ENCODE results near the gene HECTD4. TPM values are rescaled to one million over a fixed set of nuclear protein-coding genes. Genes with fewer than 3 reads are reported as not detected.

The HECTD4 gene
- total RNA-seq, 2 donors from 2014 or later = 14.8 to 16.5 TPM

DNA sequence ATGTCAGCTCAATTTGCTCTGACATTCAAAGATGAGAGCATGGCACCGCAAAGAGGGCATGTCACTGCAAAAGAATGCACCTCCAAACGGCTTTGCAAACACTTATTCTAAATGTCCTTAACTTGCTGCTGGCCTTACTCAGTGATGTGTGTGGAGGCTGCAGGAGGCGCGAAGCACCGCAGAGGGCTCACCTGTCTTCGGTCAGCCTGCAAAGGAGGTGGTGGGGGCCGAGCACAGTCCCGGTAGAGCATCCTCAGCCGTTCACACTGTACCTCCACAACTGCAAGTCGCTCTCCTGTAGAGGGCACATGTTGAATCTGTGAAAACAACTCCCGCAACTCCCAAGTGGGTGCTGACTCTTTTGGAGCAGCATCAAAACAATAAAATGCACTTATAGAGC is 163.0 kb downstream of the HECTD4 start:
- H3K27me3 ChIP-seq = no peaks in the 10 kb centered on the region
- no peaks in the 10 kb centered on the region for H3K4me1 ChIP-seq
- no peak overlapping the region for H3K4me3 ChIP-seq
- no peak overlapping the region for H3K27ac ChIP-seq
- no peak for TF ChIP-seq CTCF (IDR thresholded peaks at IDR 0.05)
- DNase-seq (ENCODE audit: low spot score) = no peak
- H3K36me3 ChIP-seq = peaks cover 41% of the 10 kb centered on the region
- no peaks in the 10 kb centered on the region for H3K9me3 ChIP-seq

GRCh38 chr12:112218150-112218549 is 164.1 kb downstream of the HECTD4 start:
- no peaks in the 10 kb centered on the region for H3K9me3 ChIP-seq
- no peak for TF ChIP-seq CTCF (IDR thresholded peaks at IDR 0.05)
- no peak overlapping the region for H3K4me3 ChIP-seq
- no peak for DNase-seq (ENCODE audit: low spot score)
- no peaks in the 10 kb centered on the region for H3K27me3 ChIP-seq
- H3K36me3 ChIP-seq = peaks cover 44% of the 10 kb centered on the region
- no peak overlapping the region for H3K27ac ChIP-seq
- H3K4me1 ChIP-seq = no peaks in the 10 kb centered on the region

DNA sequence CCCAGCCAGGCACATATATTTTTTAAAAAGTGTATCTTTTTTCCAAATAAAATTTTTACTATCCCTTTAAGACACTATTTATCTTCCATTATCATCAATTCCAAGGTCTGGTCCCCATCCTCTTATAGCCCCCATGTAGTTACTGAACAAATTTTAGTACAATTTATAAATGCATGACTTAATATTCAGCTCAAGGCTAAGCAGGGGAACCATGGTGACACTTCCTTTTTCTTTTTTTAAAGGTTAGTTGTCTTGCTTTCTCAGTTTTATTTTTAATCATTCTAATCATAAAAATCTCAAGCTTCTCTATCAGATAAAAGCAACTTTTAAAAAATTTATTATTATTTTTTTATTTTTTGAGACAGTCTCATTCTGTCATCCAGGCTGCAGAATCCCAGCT is 164.6 kb downstream of the HECTD4 start:
- DNase-seq (ENCODE audit: low spot score) = no peak
- Histone ChIP-seq H3K4me3 (no peak overlapping the region), H3K27me3 (no peaks in the 10 kb centered on the region), H3K27ac (no peak overlapping the region), H3K4me1 (no peaks in the 10 kb centered on the region), H3K9me3 (no peaks in the 10 kb centered on the region), H3K36me3 (peaks cover 42% of the 10 kb centered on the region)
- no peak for TF ChIP-seq CTCF (IDR thresholded peaks at IDR 0.05)

DNA sequence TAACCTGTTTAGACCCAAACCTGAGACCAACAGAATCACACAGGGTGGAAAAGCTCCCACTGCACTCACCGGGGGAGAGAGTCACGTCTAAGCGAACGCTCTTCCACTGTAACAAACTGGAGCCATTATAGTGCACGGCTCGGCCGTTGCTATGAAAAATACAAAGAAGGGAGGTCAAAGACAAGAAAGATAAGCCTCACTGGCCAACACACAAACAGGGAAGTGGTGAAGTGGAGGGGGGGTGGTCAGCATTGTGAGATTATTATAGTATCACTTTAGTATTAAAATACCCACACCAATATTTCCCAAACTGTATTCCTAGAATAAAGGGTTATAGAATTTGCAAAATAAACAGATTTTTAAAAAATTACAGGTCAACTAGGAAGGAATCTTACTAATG is 166.0 kb downstream of the HECTD4 start:
- Histone ChIP-seq H3K4me3 (no peak overlapping the region), H3K27ac (no peak overlapping the region), H3K36me3 (peaks cover 50% of the 10 kb centered on the region), H3K27me3 (no peaks in the 10 kb centered on the region), H3K9me3 (no peaks in the 10 kb centered on the region), H3K4me1 (no peaks in the 10 kb centered on the region)
- no peak for DNase-seq (ENCODE audit: low spot score)
- TF ChIP-seq CTCF (IDR thresholded peaks at IDR 0.05) = no peak

- H3K27ac ChIP-seq = no peak overlapping the region
- TF ChIP-seq CTCF (IDR thresholded peaks at IDR 0.05) = no peak
- no peaks in the 10 kb centered on the region for H3K4me1 ChIP-seq
- no peak overlapping the region for H3K4me3 ChIP-seq
- DNase-seq (ENCODE audit: low spot score) = no peak
- peaks cover 68% of the 10 kb centered on the region for H3K36me3 ChIP-seq
- no peaks in the 10 kb centered on the region for H3K27me3 ChIP-seq
- no peaks in the 10 kb centered on the region for H3K9me3 ChIP-seq
Observed at GRCh38 chr12:112214064-112214463, 168.2 kb downstream of the HECTD4 start.

DNA sequence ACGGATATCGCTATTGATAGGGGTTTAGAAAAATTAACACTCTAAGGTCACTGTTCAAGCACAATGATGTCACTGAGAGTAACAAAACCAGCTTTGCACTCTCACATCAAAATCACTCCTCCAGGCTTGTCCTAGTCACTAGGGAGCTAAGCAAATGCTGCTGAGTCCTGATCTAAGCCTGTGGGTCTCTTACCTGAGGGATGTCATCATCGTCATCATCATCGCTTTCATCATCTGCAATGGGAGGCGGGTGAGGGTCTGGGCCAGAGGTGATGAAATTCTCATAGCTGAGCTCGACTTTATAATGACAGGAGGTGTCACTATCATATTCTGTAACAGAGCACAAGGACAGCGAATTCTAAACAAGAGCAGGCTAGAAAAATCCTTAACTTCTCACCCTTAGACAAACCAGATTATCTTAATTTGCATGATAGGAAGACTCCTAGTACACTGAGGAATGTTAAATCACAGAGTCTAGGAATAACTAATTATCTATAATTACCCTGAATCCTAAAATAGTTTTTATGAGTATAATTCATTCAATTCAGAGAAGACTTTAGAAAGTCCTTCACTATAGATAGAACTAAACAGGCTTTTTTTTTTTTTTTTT is 173.8 kb downstream of the HECTD4 start:
- H3K4me3 ChIP-seq = no peak overlapping the region

More for the DNA sequence above, 173.8 kb downstream of the HECTD4 start:
- no peak for TF ChIP-seq CTCF (IDR thresholded peaks at IDR 0.05)
- no peaks in the 10 kb centered on the region for H3K4me1 ChIP-seq
- H3K27me3 ChIP-seq = no peaks in the 10 kb centered on the region
- no peak for DNase-seq (ENCODE audit: low spot score)
- no peaks in the 10 kb centered on the region for H3K9me3 ChIP-seq
- H3K36me3 ChIP-seq = peaks cover 66% of the 10 kb centered on the region
- no peak overlapping the region for H3K27ac ChIP-seq
